NT2/D1 (cell line): ENCODE measurements around the gene TMPO.

Experiments
- SUZ12 ChIP-seq: IDR thresholded peaks from 2 replicates; pipeline ENCODE4 v1.6.1; 2011; ENCODE audit not compliant: insufficient read length, insufficient read depth; ENCODE audit errors: extremely low read depth
- YY1 ChIP-seq: IDR thresholded peaks from 2 replicates; pipeline ENCODE4 v1.6.1; 2011; ENCODE audit not compliant: insufficient read length, insufficient read depth
- ZNF274 ChIP-seq: IDR thresholded peaks from 2 replicates; pipeline ENCODE4 v1.6.1; 2011; ENCODE audit warnings: mild to moderate bottlenecking, low read depth, low read length

GRCh38 chr12:98561846-98562245 lies 46.5 kb downstream of the TMPO start:
- no peak for TF ChIP-seq SUZ12
- no peak for TF ChIP-seq YY1
- TF ChIP-seq ZNF274: no peak
